Measurements from ENCODE around the gene TNNI2. TPM values are rescaled to one million over a fixed set of nuclear protein-coding genes. Genes with fewer than 3 reads are reported as not detected.
A peak's percentile ranks its signal among the peaks of the same experiment; 100 is the strongest.

Gene TNNI2
- total RNA-seq, 1 donor from 2014 or later, result 0.26 TPM

GRCh38 chr11:1858576-1858975, 19.8 kb downstream of the TNNI2 start:
- H3K27me3 ChIP-seq (ENCODE audit: control insufficient read depth, insufficient read depth, low read length), result no peaks in the 10 kb centered on the region
- no peak for TF ChIP-seq CTCF (IDR thresholded peaks at IDR 0.05; ENCODE audit: insufficient read depth, low read length, severe bottlenecking)
- no peak for DNase-seq (ENCODE audit: low read depth)

GRCh38 chr11:1859004-1859403, 20.2 kb downstream of the TNNI2 start:
- FAIRE-seq (no peak), DNase-seq (ENCODE audit: low read depth) (no peak)
- no peaks in the 10 kb centered on the region for H3K27me3 ChIP-seq (ENCODE audit: control insufficient read depth, insufficient read depth, low read length)
- H3K4me3 ChIP-seq (ENCODE audit: low read depth, low read length), result no peak overlapping the region
- no peaks in the 10 kb centered on the region for H3K36me3 ChIP-seq (ENCODE audit: control insufficient read depth, insufficient read depth, low read length)
- no peak for TF ChIP-seq CTCF (IDR thresholded peaks at IDR 0.05; ENCODE audit: insufficient read depth, low read length, severe bottlenecking)

More at GRCh38 chr11:1858576-1858975, 19.8 kb downstream of the TNNI2 start:
- H3K4me3 ChIP-seq (ENCODE audit: low read depth, low read length), result no peak overlapping the region
- no peaks in the 10 kb centered on the region for H3K36me3 ChIP-seq (ENCODE audit: control insufficient read depth, insufficient read depth, low read length)
- no peak for FAIRE-seq

- no peak for TF ChIP-seq CTCF (IDR thresholded peaks at IDR 0.05; ENCODE audit: insufficient read depth, low read length, severe bottlenecking)
- Histone ChIP-seq H3K27me3 (ENCODE audit: control insufficient read depth, insufficient read depth, low read length) (no peaks in the 10 kb centered on the region), H3K36me3 (ENCODE audit: control insufficient read depth, insufficient read depth, low read length) (no peaks in the 10 kb centered on the region), H3K4me3 (ENCODE audit: low read depth, low read length) (no peak overlapping the region)
- DNase-seq (ENCODE audit: low read depth), result no peak
- no peak for FAIRE-seq
These were observed 21.3 kb downstream of the TNNI2 start for GRCh38 chr11:1860108-1860507.

- TF ChIP-seq CTCF (IDR thresholded peaks at IDR 0.05; ENCODE audit: insufficient read depth, low read length, severe bottlenecking), result no peak
- Histone ChIP-seq H3K4me3 (ENCODE audit: low read depth, low read length) (no peak overlapping the region), H3K27me3 (ENCODE audit: control insufficient read depth, insufficient read depth, low read length) (no peaks in the 10 kb centered on the region), H3K36me3 (ENCODE audit: control insufficient read depth, insufficient read depth, low read length) (no peaks in the 10 kb centered on the region)
- FAIRE-seq (peak; percentile 36), DNase-seq (ENCODE audit: low read depth) (no peak)
These were observed 22.9 kb downstream of the TNNI2 start for GRCh38 chr11:1861435-1862411.

GRCh38 chr11:1862588-1863351, 24.0 kb downstream of the TNNI2 start:
- no peak for TF ChIP-seq CTCF (IDR thresholded peaks at IDR 0.05; ENCODE audit: insufficient read depth, low read length, severe bottlenecking)
- Histone ChIP-seq H3K27me3 (ENCODE audit: control insufficient read depth, insufficient read depth, low read length) (no peaks in the 10 kb centered on the region), H3K36me3 (ENCODE audit: control insufficient read depth, insufficient read depth, low read length) (no peaks in the 10 kb centered on the region), H3K4me3 (ENCODE audit: low read depth, low read length) (no peak overlapping the region)
- no peak for FAIRE-seq
- DNase-seq (ENCODE audit: low read depth), result peak; percentile 11
